HK-2 (cell line): ENCODE measurements around the gene PTPRG.

Experiments
- DNase-seq: peaks from one replicate; pipeline ENCODE4 v3.0.0-alpha.2; 2018; ENCODE audit not compliant: unreplicated experiment

Gene PTPRG

DNA sequence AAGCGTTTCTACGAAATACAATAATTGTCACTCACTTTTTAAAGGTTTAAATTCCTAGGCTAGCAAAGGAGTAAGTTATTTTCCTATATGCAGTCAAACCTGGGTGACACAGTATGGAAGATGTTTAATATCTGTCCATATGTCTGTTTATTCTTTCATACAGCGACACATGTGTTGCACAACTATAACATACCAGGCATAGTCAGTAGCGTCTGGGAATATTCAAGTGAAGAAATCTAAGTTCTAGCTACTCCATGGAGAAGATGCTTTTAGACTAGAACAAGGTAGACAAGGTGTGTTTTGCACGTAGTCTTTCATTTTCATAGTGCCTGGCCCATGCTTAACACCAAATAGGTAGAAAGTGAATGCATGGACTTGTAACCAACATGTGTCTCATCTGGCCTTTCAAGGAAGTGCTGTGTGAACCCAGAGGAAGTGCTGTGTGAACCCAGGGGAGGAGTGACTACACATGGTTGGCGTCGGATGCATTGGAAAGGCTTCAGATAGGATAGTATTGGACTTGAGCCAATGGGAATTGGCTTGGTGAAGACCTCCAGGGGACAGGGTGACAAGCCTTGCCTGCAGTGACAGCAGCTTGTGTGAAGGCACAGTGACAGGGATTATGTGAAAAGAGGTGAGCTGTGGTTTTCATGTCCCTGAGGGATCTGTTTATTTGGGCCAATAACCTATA is 267.0 kb downstream of the PTPRG start:
- DNase-seq: no peak

DNA sequence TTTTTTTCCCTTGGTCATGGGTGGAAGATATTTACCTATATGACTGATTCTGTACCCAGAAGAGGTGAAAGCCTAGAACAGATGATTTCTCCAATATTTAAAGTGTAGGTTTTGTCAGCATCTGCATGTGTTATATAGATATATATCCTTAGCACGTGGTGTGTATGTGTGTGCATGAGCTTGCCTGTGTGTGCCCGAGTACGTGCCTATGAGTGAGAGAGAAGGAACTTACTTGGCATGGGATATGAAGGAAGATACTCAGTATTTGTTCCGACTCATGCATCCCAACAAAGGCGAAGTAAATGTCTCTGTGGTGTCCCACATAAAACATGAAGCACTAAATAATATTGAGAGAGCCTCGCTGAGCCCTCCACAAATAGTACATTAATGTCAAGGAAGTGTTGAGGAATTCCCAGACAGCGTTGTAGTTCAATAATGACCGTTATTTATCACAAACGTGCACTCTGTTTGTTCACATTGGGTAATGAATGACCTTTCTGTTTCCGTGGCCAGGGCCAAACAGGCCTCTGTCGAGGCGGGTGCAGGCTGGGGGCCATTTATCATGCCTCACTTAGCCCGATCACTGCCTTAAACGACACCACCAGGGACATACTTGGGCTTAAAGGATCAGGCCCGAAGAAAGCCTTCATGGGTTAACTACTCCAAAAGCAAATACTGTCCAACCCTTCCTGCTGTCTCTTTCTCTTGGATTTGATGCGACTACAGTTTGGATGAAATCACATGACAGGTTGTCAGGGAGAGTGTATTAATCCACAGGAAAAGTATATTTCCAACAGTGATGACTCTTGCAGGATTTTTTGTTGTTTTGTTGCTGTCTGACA is 267.7 kb downstream of the PTPRG start:
- no peak for DNase-seq

DNA sequence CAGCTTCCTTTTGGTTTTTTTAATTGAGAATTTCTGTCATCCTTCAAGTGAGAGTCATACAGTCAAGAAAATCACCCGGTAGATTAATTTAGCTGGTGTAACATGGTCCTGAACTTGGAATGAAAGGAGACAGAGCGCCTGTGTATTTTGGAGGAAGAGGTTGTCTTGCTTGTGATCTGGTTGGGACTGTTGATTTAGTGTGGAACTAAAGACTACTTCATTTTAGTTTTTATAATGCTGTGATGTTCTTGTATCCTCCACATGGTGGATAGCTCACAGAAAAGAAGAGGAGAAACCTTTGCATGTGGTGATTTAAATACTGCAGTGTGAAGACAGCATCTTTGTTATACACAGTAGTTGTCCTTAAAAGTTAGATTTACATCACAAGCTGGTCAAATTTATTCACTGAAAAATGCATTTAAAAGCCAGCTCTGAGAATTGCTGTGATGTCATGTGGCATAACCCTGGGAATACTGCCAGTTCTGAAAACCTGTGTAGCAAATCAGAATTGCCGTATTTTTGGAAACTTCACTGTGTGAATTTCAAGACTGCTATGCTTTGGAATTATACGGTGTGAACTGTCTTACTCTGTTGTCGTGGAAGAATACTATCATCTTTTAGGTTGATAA is 268.5 kb downstream of the PTPRG start:
- DNase-seq: no peak

DNA sequence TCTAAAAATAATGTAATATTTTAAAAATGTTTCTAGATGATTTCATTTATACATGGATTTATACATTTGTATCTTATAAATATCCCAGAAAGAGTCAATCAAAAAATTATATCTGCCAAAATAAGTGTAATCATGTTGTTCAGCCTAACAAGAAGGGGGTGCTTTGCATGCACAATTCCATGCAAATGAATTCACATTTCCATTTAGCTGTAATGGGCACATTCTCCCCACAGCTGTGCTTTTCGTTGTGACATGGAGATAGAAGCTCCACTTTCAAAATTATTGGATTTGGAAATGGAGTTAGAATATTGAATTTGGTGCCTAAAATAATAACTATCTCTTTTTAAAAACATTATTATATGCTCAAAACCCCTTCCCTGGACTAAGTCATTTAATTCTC is 270.6 kb downstream of the PTPRG start:
- DNase-seq: no peak

DNA sequence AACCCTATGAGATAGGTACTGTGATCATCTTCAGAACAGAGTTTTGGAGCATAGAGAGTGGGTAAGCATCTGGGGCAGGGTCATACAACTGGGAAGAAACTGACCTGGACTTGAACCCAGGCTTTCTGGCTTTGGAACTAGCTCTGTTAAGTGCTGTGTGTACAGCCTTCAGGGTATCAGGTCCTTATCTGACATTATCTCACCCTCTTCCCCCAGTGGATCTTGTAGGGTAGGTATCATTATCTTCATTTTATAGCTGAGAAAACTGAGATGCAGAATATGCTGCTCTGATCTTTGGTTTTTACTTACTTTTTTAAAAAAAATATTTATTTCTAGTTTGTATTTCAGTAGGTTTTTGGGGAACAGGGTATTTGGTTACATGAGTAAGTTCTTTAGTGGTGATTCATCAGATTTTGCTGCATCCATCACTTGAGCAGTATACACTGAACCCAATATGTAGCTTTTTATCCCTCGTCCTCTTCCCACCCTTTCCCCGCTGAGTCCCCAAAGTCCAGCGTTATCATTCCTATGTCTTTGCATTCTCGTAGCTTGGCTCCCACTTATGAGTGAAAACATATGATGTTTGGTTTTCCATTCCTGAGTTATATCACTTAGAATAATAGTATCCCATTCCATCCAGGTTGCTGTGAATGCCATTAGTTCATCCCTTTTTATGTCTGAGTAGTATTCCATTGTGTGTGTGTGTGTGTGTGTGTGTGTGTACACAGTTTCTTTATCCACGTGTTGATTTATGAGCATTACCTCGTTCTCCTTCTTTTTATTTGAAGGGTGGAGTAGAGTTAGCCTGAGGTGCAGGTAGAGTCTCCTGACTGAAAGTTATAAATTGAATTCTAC is 271.2 kb downstream of the PTPRG start:
- DNase-seq: no peak

DNA sequence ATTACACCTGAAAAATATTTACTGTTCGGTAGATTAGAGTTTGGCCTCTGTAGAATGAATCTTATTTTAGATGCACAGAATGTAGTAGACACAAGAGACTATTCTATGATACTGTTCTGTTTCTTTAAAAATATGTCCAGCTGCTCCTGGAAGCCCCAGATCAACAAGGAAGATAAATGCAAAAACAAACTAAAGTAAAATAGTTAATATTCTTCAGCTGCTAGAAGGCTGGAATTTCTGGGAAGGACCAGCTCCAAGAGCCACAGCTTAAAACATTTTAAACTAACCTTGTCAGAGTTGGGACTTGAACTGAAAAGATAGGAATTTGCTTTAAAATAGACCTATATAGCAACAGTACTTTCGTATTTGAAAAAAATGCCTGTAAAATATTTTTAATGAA is 277.9 kb downstream of the PTPRG start:
- DNase-seq: no peak

DNA sequence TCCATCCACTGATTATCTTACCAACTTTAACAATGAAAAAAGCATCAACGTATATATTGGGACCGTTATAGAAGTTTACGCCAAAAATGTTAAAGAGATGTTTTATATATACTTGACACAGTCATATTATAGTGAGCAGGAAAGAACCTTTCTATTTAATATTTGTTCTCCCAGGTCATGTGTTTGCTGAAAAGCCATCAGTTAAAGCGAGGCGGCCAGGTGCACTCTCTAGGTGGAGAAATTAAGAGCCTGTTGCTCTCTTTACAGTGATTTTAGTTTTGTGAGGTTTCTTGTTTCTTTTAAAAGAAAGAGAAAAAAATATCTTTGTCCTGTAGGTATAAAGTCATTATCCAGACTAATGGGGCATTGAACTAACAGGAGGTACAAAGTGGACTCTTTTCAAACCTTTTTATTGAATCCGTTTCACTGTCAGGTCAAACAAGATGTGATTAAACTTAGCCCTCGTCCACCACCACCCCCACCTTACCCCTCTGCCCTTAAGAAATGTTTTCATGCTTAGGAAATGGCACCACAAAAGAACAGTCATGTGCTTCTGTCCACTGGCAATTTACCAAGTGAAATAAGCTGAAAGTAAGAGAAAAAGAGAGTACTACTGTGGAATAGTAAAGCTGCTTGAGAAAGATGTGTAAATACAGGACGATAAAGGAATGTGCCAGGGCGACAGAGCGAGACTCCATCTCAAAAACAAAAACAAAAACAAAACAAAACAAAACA is 279.9 kb downstream of the PTPRG start:
- DNase-seq: no peak

DNA sequence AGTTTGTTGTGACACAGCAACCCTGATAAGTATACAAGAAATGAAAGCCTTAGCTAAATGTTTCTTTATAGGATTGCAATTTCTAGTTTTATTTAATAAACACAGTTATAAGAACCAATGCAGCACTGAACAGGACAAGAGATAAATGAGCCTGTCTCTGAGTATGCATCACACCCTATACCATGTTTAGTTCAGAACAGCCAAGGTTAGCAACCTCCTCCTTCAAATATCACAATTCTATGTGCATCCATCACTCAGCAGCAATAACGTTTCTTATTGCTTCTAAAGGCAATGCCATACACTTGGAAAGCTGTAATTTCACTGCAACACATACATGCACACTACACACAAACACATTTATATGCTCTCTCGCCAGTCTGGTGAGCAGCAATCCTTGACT is 280.6 kb downstream of the PTPRG start:
- no peak for DNase-seq

DNA sequence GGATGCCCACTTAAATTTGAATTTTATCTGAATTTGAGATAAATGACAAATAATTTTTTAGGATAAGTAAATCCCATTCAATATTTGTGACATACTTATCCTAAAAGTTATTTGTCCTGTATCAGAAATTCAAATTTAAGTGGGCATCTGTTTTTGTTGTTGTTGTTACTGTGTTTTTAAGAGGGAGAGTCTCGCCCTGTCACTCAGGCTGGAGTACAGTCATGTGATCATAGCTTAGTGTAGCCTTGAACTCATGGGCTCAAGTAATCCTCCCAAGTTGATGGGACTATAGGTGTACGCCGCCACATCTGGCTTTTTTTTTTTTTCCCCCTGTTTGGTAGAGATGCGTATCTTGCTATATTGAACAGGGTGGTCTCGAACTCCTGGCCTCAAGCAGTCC is 283.0 kb downstream of the PTPRG start:
- DNase-seq: no peak

DNA sequence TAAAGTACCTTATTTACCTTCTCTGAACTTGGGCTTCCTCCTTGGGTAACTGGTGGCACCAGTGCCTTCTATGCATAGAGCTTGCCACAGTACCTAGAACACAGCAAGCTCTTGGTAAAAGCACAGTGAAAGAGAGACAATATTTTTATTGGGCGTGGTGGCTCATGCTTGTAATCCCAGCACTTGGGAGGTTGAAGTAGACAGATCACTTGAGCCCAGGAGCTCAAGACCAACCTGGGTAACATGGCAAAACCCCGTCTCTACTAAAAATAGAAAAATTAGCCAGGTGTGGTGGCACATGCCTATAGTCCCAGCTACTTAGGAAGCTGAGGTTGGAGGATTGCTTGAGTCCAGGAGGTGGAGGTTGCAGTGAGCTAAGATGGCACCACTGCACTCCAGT is 285.1 kb downstream of the PTPRG start:
- no peak for DNase-seq

DNA sequence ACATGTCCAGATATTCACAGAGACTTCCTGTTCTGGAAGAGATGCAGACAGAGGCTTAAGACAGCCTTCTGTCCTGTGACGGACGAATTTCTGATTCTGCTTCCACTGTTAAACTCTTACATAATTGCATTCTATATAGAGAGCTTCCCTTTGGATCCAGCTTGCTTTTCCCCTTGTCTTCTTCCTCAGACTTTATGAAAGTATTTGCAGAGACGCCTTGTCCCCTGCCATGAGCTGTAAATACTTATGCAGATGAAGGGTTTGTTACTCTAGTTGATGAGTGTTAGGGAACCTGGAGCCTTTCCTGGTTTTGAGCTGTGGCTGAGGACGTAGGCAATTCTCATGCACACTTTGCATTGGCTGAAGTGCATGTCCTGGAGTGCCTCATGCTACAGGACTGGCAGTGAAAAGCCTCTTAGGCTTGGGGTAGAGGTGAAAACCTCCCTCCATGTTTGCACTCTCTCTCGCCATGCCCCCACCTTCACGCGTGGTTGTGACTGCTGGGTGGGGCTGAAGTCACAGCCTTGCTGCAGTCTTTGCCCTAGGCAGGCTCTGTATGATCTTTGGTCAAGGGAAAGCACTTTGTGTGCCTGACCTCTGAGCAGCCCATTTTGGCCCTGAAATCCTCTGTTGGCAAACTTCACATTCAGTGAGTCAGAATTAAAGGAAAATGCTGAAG is 286.6 kb downstream of the PTPRG start:
- DNase-seq: no peak

DNA sequence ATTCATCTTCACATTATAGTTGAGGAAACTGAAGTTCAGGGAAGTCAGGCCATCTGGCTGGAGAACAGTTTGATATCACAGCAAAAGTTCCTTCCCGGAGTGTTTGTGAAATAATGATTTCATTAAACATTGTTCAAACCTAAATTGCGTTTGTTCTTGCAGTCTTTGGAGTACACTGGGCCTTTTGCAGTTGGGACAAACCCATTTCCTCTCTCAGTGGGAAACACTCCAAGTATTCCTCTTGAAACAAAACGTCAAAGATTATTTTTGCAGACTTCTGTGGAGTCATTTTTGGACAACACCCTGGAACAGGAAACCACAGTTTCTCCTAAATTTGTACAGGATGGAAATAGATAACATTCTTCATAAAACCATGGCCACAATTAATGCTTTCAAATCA is 287.5 kb downstream of the PTPRG start:
- DNase-seq: no peak

DNA sequence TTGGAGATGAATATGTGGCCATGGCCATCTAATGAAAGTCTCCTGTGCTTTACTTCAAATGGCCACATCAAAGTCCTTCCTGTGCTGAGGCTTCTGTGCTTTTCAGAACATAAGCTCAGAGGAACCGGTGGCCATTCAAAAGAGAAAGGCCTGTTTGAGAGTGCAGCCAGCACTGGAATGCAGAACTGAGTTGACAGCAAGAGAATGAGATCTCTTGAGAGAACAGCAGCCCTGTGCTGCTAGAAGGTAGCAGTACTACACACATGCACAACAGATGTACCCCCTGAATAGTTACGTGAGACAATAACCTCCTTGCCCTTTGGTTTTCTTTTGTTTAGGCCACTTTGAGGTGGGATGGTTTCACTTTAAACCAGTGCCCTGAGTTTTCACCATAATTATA is 292.5 kb downstream of the PTPRG start:
- DNase-seq: no peak

DNA sequence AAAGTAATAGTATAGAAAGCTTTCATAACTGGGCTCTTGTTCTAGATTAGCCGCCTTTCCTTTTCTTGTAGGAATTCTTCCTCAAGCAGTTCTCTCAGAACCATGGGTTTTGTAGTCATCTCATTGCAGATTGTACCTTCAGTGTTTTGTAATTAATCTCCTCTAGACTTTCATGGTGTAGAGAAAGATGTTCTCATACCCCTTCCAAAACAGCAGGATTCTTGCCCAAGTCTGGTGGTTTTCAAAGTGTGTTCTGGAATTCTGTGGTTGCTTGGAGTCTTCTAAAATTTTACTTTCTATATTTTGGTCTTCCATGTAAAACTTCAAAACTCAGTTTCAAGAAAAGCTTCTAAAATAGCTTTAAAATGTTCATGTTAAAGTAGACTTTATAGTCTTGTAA is 293.8 kb downstream of the PTPRG start:
- DNase-seq: no peak

DNA sequence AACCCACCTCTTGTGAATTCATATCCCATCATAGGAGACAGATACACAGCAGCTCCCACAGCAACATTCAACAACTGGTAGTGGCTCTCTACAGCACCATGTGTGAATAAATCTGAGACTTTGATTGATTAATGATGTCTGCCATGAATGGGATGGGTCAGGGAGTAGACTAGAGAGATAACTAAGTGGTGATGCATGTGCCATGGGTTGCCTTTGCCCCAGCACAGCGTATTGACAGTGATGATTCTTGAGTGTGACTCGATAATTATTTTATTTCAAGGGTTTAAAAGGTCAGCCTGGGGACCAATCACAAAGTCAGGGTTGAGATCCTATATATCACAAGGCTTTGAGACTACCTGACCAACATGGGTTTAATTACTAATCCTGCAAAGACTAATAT is 295.9 kb downstream of the PTPRG start:
- DNase-seq: no peak

DNA sequence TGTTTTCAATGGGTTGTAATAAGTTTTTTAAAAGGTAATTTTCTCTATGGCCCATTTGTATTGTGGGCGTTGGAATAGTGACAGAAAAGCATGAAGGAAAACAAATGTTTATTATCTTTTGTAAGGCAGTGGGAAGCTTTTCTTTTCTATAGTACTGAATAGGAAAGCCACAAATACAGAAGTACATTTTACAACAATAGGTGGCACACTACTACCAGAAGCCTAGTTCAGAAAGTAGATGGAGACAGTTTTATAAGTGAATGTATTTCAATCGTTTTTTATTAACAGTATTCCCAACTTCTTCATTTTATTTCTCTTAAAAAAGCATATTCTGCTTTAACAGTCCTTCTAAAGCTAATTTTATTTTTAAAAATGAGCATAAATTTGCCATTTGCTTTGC is 296.7 kb downstream of the PTPRG start:
- DNase-seq: no peak

DNA sequence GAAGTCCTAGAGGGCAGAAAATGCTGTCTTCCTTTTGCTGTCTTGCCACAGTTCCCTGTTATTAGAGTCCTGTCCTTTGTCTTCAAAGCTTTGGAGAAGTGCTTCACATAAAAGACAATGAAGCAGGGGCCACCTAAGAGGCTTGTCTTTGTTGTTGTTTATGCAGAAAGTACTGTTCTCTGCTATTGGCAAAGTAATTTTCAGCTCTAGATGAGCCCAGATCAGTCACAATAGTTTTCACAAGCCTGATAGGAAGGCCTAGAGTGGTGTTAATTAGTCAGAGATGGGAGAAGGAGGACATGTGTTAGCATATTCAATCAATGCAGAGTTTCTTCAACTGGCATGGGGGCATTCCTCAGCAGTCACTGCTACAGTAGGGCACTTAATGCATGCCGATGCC is 300.0 kb downstream of the PTPRG start:
- no peak for DNase-seq

DNA sequence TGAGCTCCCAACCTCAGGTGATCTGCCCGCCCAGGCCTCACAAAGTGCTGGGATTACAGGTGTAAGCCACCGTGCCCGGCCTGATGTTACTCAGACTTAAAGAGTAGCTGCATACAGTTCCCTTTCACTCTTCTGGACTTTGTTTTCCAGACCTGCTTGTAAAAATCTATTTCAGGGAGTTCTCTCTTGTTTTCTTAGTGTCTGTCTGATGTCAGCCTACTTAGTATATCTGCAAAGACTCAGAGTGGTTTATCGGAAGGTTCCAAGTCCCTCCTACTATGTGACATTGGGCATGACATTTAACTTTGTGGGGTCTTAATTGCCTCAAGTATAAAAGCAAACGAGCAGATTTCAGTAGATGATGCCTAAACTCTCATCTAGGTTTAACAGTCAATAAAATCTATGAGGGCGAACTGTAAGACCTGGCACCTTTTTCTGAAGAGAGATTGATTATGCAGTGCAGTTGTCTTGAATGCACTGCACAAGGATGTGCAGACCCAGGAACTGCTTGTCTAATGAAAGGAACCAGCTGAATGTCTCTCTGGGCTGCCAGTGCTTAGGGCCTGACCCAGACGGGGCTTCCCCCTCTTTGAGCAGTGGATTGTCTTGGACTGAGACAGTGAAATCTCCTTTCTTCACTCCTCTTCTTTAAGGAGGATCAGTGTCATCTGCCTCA is 301.4 kb downstream of the PTPRG start:
- no peak for DNase-seq

DNA sequence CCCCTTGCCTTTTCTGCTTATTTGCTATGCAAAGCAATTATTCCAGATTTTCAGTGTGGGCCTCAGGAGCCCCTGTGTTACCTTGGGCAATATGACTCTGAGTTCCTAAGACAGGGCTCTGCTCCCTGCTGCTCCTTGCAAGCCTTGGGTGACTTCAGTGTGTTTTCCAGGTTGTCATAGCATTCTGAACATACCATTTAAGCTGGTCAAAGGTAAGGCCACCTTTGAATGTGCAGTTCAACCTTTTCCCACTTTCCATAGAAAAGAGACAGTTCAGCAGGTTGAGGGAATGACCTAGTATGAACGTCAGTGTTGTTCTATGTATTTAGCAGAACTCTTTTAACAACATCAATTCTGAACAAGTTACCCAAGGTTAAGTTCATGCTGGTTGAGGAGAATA is 302.2 kb downstream of the PTPRG start:
- DNase-seq: no peak

DNA sequence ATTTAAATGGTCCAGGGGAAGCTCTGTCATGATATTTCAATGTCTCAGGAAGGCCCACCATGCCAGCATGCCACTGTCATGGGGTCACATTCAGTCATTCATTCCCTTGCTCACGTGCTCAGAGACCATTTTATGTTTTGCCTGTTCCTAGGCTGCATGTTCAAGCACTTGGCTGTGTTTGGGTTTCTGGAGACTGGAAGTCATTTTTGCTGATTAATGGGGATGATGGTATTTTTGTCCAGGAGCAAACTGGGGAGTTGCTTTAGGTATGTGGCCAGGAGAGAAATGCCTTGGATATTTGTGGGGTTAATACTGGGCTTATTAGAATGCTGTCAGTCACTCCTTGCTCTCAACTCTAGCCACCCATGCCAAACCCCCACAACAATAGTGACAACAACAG is 303.5 kb downstream of the PTPRG start:
- DNase-seq: no peak
